Effector CD8-positive, alpha-beta T cell (primary cell): Measurements from ENCODE around the gene CYSRT1.

Experiments used
- DNase-seq: peaks from one replicate; lab custom pipeline; 2025; lab: John Stamatoyannopoulos, UW

The CYSRT1 gene

GRCh38 chr9:137190315-137190856, 34.6 kb upstream of the CYSRT1 start:
- DNase-seq: no peak

GRCh38 chr9:137191245-137191644, 33.7 kb upstream of the CYSRT1 start:
- DNase-seq: no peak

GRCh38 chr9:137191691-137192447, 33.1 kb upstream of the CYSRT1 start:
- DNase-seq: no peak

GRCh38 chr9:137192448-137192780, 32.6 kb upstream of the CYSRT1 start:
- DNase-seq: no peak

GRCh38 chr9:137192859-137193258, 32.1 kb upstream of the CYSRT1 start:
- DNase-seq: no peak

- DNase-seq: no peak
Observed at GRCh38 chr9:137193771-137194170, 31.2 kb upstream of the CYSRT1 start.

- DNase-seq: no peak
Observed at GRCh38 chr9:137194388-137194787, 30.6 kb upstream of the CYSRT1 start.

- DNase-seq: no peak
Observed at GRCh38 chr9:137194909-137195308, 30.1 kb upstream of the CYSRT1 start.

- no peak for DNase-seq
Observed at GRCh38 chr9:137195525-137196220, 29.3 kb upstream of the CYSRT1 start.

- no peak for DNase-seq
Observed at GRCh38 chr9:137198051-137198901, 26.7 kb upstream of the CYSRT1 start.

GRCh38 chr9:137198902-137199283, 26.1 kb upstream of the CYSRT1 start:
- DNase-seq: no peak

GRCh38 chr9:137199411-137200121, 25.4 kb upstream of the CYSRT1 start:
- DNase-seq: no peak

- peak; percentile 98 for DNase-seq
Observed at GRCh38 chr9:137200311-137201204, 24.4 kb upstream of the CYSRT1 start, which contains the start of gene TPRN. Gene TPRN, minus strand, starts transcription at chr9:137200741. Its CDS starts 30 bp downstream, at chr9:137200711.

- no peak for DNase-seq
Observed at GRCh38 chr9:137201205-137201868, 23.6 kb upstream of the CYSRT1 start.

- no peak for DNase-seq
Observed at GRCh38 chr9:137202966-137203365, 22.0 kb upstream of the CYSRT1 start.

GRCh38 chr9:137204731-137205125, 20.2 kb upstream of the CYSRT1 start:
- DNase-seq: no peak

- peak; percentile 90 for DNase-seq
Observed at GRCh38 chr9:137205126-137206069, 19.6 kb upstream of the CYSRT1 start, which contains the start of the genes NDOR1 and TMEM203. Gene NDOR1, plus strand, starts transcription at chr9:137205700. Its CDS starts 78 bp downstream, at chr9:137205778. Gene TMEM203, minus strand, starts transcription at chr9:137205648. Its CDS starts 234 bp downstream, at chr9:137205414.

- no peak for DNase-seq
Observed at GRCh38 chr9:137206602-137207001, 18.4 kb upstream of the CYSRT1 start.

GRCh38 chr9:137211532-137211931, 13.4 kb upstream of the CYSRT1 start:
- no peak for DNase-seq
